Gastroesophageal sphincter (tissue), 4 donors: Measurements from ENCODE around the gene ARMC9. TPM values are rescaled to one million over a fixed set of nuclear protein-coding genes. Genes with fewer than 3 reads are reported as not detected.

Experiments used
- ATAC-seq: fragments of 150-250 bp; one replicate; pipeline ENCODE4 v1.9.1; 2016; ENCODE audit warnings: mild to moderate bottlenecking, moderate library complexity
- H3K27ac ChIP-seq, 4 donors: fragments of 200-600 bp; sonication (generic) in 3 of 4; 1 replicate in 3 of 4; 2 replicates in 1 of 4; pipeline ENCODE4 v1.5.1; 2016 to 2019
- H3K27me3 ChIP-seq: fragments of 200-600 bp; sonication (generic); one replicate; pipeline ENCODE4 v1.5.1; 2019
- H3K36me3 ChIP-seq, 2 donors: fragments of 200-600 bp; sonication (generic); one replicate each; pipeline ENCODE4 v1.5.1; 2019; ENCODE audit warnings: control low read depth in 1 of 2
- H3K4me1 ChIP-seq, 3 donors: fragments of 200-600 bp; sonication (generic); 1 replicate in 2 of 3; 2 replicates in 1 of 3; pipeline ENCODE4 v1.5.1; 2016 to 2019; ENCODE audit warnings: control low read depth in 2 of 3
- H3K4me3 ChIP-seq, 2 donors: fragments of 200-600 bp; sonication (generic); one replicate each; pipeline ENCODE4 v1.5.1; 2019; ENCODE audit warnings: mild to moderate bottlenecking in 1 of 2, moderate library complexity in 1 of 2
- H3K9me3 ChIP-seq, 3 donors: fragments of 200-600 bp; sonication (generic); one replicate each; pipeline ENCODE4 v1.5.1; 2017 to 2019; ENCODE audit warnings: control low read depth in 2 of 3
- EP300 ChIP-seq: sonication (generic); formaldehyde crosslinking; IDR thresholded peaks from one replicate; pipeline ENCODE4 v1.6.1; 2017; ENCODE audit warnings: antibody characterized with exemption, mild to moderate bottlenecking
- POLR2A ChIP-seq, 2 donors: fragments of 450-650 bp; IDR thresholded peaks; one replicate each; pipeline ENCODE4 v1.6.1; 2017; ENCODE audit warnings: antibody characterized with exemption in 2 of 2, mild to moderate bottlenecking in 2 of 2, moderate library complexity in 1 of 2
- POLR2AphosphoS5 ChIP-seq: sonication (generic); formaldehyde crosslinking; IDR thresholded peaks from one replicate; pipeline ENCODE4 v1.6.1; 2017; ENCODE audit warnings: antibody characterized with exemption
- WGBS, 2 donors: methylation state at CpG; one replicate each; pipeline ENCODE4 v1.1.5; 2018; ENCODE audit warnings: low coverage in 1 of 2; 5-methylcytosine and 5-hydroxymethylcytosine counted together
- total RNA-seq, 4 donors: library from RNA; depleted of rRNA; stranded (reverse); fragments of >200 nt; gene quantifications; one replicate each; pipeline ENCODE4 v1.1.0, GENCODE V29; 2016
- TF ChIP-seq, protein P1 (sequence below), 4 experiments: fragments of 200-600 bp in 2 of 4; fragments of 450-650 bp in 2 of 4; sonication (generic) in 1 of 4; IDR thresholded peaks; one replicate each; pipeline ENCODE4 v1.5.1; 2017 to 2019; ENCODE audit warnings: antibody characterized with exemption in 4 of 4, mild to moderate bottlenecking in 2 of 4, moderate library complexity in 2 of 4

Gene ARMC9
- total RNA-seq, 4 donors from 2014 or later: 69.6 to 298 (median 152) TPM

DNA sequence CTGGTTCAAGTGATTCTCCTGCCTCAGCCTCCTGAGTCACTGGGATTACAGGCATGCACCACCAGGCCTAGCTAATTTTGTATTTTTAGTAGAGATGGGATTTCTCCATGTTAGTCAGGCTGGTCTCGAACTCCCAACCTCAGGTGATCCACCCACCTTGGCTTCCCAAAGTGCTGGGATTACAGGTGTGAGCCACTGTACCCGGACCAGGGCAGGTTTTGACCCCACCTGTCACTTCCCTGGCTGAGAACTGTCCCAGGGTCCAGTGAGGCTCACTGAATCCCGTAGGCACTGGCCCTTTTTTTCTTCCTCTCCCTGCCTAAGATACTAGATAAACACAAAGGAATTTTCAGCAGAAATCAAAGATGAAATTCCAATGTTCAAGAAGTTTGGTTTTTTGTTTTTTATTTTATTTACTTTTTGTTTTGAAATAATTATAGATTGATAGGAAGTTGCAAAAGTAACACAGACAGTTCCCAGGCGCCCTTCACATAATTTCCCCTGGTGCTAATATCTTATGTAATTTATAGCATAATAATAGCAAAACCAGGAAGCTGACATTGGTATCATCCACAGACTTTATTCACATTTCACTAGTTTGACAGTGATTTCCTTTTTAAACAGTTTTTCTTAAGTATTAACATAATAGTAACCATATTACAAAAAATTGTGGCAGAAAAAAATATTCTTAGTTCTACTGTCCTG is 144.7 kb downstream of the ARMC9 start:
- H3K4me3 ChIP-seq: no peak overlapping the region
- TF ChIP-seq EP300 (no peak), POLR2AphosphoS5 (no peak), POLR2A (IDR thresholded peaks at IDR 0.05) (no peak)
- TF ChIP-seq, protein P1, sequence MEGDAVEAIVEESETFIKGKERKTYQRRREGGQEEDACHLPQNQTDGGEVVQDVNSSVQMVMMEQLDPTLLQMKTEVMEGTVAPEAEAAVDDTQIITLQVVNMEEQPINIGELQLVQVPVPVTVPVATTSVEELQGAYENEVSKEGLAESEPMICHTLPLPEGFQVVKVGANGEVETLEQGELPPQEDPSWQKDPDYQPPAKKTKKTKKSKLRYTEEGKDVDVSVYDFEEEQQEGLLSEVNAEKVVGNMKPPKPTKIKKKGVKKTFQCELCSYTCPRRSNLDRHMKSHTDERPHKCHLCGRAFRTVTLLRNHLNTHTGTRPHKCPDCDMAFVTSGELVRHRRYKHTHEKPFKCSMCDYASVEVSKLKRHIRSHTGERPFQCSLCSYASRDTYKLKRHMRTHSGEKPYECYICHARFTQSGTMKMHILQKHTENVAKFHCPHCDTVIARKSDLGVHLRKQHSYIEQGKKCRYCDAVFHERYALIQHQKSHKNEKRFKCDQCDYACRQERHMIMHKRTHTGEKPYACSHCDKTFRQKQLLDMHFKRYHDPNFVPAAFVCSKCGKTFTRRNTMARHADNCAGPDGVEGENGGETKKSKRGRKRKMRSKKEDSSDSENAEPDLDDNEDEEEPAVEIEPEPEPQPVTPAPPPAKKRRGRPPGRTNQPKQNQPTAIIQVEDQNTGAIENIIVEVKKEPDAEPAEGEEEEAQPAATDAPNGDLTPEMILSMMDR (IDR thresholded peaks at IDR 0.05): no peak
- no peaks in the 10 kb centered on the region for H3K9me3 ChIP-seq
- H3K36me3 ChIP-seq: peaks cover 0 to 84% of the 10 kb centered on the region in 2 donors
- ATAC-seq: no peak
- no peaks in the 10 kb centered on the region for H3K27me3 ChIP-seq
- H3K4me1 ChIP-seq: peaks cover 0 to 2% (median 0%) of the 10 kb centered on the region in 3 donors
- WGBS, 2 donors: 83 to 84% methylated on average over 4 of the region's 4 CpGs
- peak overlapping the region in 1 of 4 donors; percentile 11 for H3K27ac ChIP-seq

DNA sequence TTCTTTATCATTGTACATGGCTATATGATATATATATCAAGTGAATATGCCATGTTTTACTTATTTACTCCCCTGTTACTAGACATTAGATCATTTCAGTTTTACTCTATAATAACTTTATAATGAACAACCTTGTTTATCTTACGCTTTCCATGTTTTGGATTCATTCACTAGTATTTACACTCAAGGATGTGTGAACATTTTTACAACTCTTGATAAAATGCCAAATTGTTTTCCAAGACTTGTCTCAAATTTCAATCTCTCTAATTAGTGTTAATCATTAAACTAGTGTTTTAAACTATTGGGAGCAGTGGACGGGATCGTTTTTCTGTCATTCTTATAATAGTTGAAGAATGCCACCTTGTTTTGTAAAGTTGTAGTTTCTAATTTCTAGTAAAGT is 145.6 kb downstream of the ARMC9 start:
- Histone ChIP-seq H3K27ac (no peak overlapping the region), H3K36me3 (peaks cover 0 to 86% of the 10 kb centered on the region in 2 donors), H3K4me3 (no peak overlapping the region), H3K4me1 (peaks cover 0 to 10% (median 0%) of the 10 kb centered on the region in 3 donors), H3K27me3 (no peaks in the 10 kb centered on the region), H3K9me3 (no peaks in the 10 kb centered on the region)
- no peak for ATAC-seq
- TF ChIP-seq EP300 (no peak), POLR2AphosphoS5 (no peak), POLR2A (IDR thresholded peaks at IDR 0.05) (no peak)
- TF ChIP-seq, protein P1 (IDR thresholded peaks at IDR 0.05): no peak
- 76 to 91% methylated on average over 3 of the region's 3 CpGs for WGBS, 2 donors

DNA sequence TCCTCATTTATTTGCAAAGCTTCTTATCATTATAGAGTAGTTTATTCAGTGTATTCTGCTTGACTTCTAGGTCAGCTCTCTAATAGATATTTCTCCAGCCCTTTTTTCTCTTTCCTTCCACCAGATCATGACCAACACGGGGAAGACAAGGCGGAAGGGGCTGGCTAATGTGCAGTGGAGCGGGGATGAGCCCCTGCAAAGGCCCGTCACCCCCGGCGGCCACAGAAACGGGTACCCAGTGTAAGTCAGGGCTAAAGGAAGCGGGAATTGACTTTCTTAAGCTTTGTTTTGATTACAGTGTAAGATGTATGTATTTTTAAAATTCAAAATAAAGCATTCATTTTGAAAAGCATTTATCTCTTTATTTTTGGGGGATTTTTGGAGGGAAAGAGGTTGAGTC is 146.4 kb downstream of the ARMC9 start:
- no peak overlapping the region for H3K4me3 ChIP-seq
- 69 to 80% methylated on average over 5 to 6 of the region's 8 CpGs for WGBS, 2 donors
- H3K4me1 ChIP-seq: peaks cover 0 to 13% (median 0%) of the 10 kb centered on the region in 3 donors

DNA sequence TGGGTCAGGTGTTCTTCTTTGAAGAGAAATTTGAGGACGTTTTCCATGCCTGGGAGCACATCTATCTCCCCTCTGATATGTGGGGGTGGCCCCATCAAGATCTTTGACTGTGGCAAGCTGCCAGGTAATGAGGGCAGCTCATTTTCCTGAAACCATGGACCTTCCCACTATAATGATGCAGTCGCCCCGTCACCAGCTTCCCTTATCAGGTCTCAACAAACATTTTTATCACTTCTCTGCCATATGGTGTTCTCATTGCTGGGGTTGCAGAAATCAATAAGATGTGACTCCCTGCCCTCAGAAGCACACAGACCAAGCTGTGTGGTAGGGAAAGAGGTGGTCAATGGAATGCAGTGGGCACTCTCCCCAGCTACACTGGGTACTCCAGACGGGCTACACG is 148.7 kb downstream of the ARMC9 start:
- no peaks in the 10 kb centered on the region for H3K27me3 ChIP-seq
- peaks cover 0 to 13% (median 0%) of the 10 kb centered on the region in 3 donors for H3K4me1 ChIP-seq
- no peak overlapping the region for H3K4me3 ChIP-seq
- no peak overlapping the region for H3K27ac ChIP-seq
- H3K9me3 ChIP-seq: no peaks in the 10 kb centered on the region
- ATAC-seq: no peak
- TF ChIP-seq EP300 (no peak), POLR2A (IDR thresholded peaks at IDR 0.05) (no peak), POLR2AphosphoS5 (no peak)
- TF ChIP-seq, protein P1 (IDR thresholded peaks at IDR 0.05): no peak
- peaks cover 0 to 62% of the 10 kb centered on the region in 2 donors for H3K36me3 ChIP-seq
- 69 to 81% methylated on average over 2 to 5 of the region's 5 CpGs for WGBS, 2 donors

More for the DNA sequence above, 146.4 kb downstream of the ARMC9 start:
- no peak for ATAC-seq
- TF ChIP-seq POLR2A (IDR thresholded peaks at IDR 0.05) (no peak), EP300 (no peak), POLR2AphosphoS5 (no peak)
- TF ChIP-seq, protein P1 (IDR thresholded peaks at IDR 0.05): no peak
- Histone ChIP-seq H3K9me3 (no peaks in the 10 kb centered on the region), H3K27ac (no peak overlapping the region), H3K36me3 (peaks cover 0 to 78% of the 10 kb centered on the region in 2 donors), H3K27me3 (no peaks in the 10 kb centered on the region)

DNA sequence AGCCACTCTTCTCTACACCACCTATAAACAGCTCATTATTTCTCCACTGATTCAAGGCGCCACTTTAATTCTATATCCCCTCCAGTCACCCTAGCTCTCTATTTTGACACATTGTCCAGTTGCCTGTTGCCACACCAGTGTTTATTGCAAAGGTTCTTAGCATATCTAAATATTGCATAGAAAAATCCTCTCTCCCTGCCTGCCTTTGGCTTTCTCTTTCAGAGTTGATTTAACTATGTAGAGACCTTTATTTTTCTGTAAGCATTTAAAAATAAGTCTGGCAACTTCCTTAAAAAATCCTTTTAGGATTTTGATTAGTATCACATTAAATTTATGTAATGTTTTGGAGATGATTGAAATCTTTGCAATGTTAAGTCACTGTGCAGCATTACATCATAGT is 149.2 kb downstream of the ARMC9 start:
- Histone ChIP-seq H3K4me3 (no peak overlapping the region), H3K27ac (no peak overlapping the region), H3K36me3 (peaks cover 0 to 57% of the 10 kb centered on the region in 2 donors), H3K4me1 (peaks cover 0 to 13% (median 0%) of the 10 kb centered on the region in 3 donors), H3K9me3 (no peaks in the 10 kb centered on the region), H3K27me3 (no peaks in the 10 kb centered on the region)
- ATAC-seq: no peak
- 85 to 100% methylated on average over 1 of the region's 1 CpG for whole genome bisulfite sequencing, 2 donors
- TF ChIP-seq POLR2AphosphoS5 (no peak), POLR2A (IDR thresholded peaks at IDR 0.05) (no peak), EP300 (no peak)
- TF ChIP-seq, protein P1 (IDR thresholded peaks at IDR 0.05): no peak
